Measurements from ENCODE around the gene ALG8.

ALG8 gene

GRCh38 chr11:78110830-78111229 is 28.6 kb downstream of the ALG8 start:
- no peak overlapping the region for H3K4me3 ChIP-seq
- H3K4me1 ChIP-seq = no peaks in the 10 kb centered on the region
- intact Hi-C loops (cut with DNase I; ENCODE audit: low total_unique reads) = no loop called here
- no peak for DNase-seq
- no peak overlapping the region for H3K27ac ChIP-seq
- no peaks in the 10 kb centered on the region for H3K9me3 ChIP-seq
- TF ChIP-seq CTCF (IDR thresholded peaks at IDR 0.05) = no peak
- peaks cover 12 to 50% (median 42%) of the 10 kb centered on the region in 3 donors for H3K36me3 ChIP-seq
- no peaks in the 10 kb centered on the region for H3K27me3 ChIP-seq

GRCh38 chr11:78110351-78110750 is 29.1 kb downstream of the ALG8 start:
- Histone ChIP-seq H3K27me3 (no peaks in the 10 kb centered on the region), H3K4me3 (no peak overlapping the region), H3K36me3 (peaks cover 12 to 50% (median 42%) of the 10 kb centered on the region in 3 donors), H3K9me3 (no peaks in the 10 kb centered on the region), H3K27ac (no peak overlapping the region), H3K4me1 (no peaks in the 10 kb centered on the region)
- DNase-seq = no peak
- intact Hi-C loops (cut with DNase I; ENCODE audit: low total_unique reads) = no loop called here
- TF ChIP-seq CTCF (IDR thresholded peaks at IDR 0.05) = no peak

- H3K36me3 ChIP-seq = peaks cover 12 to 50% (median 42%) of the 10 kb centered on the region in 3 donors
- no peaks in the 10 kb centered on the region for H3K27me3 ChIP-seq
- H3K9me3 ChIP-seq = no peaks in the 10 kb centered on the region
- H3K4me1 ChIP-seq = peaks cover 0 to 2% (median 0%) of the 10 kb centered on the region in 4 donors
- no peak for DNase-seq
- no peak for TF ChIP-seq CTCF (IDR thresholded peaks at IDR 0.05)
- H3K27ac ChIP-seq = no peak overlapping the region
- intact Hi-C loops (cut with DNase I; ENCODE audit: low total_unique reads) = no loop called here
- H3K4me3 ChIP-seq = no peak overlapping the region
Measured at GRCh38 chr11:78109081-78110015, 30.1 kb downstream of the ALG8 start.

- Histone ChIP-seq H3K4me3 (no peak overlapping the region), H3K27ac (no peak overlapping the region), H3K27me3 (no peaks in the 10 kb centered on the region), H3K4me1 (peaks cover 0 to 6% (median 0%) of the 10 kb centered on the region in 4 donors), H3K36me3 (peaks cover 29 to 47% (median 44%) of the 10 kb centered on the region in 3 donors), H3K9me3 (no peaks in the 10 kb centered on the region)
- TF ChIP-seq CTCF (IDR thresholded peaks at IDR 0.05) = no peak
- intact Hi-C loops (cut with DNase I; ENCODE audit: low total_unique reads) = no loop called here
- DNase-seq = no peak
Measured at GRCh38 chr11:78100676-78101472, 38.6 kb downstream of the ALG8 start.

GRCh38 chr11:78100261-78100660 is 39.2 kb downstream of the ALG8 start:
- intact Hi-C loops (cut with DNase I; ENCODE audit: low total_unique reads) = no loop called here
- TF ChIP-seq CTCF (IDR thresholded peaks at IDR 0.05) = no peak
- Histone ChIP-seq H3K27ac (no peak overlapping the region), H3K27me3 (no peaks in the 10 kb centered on the region), H3K36me3 (peaks cover 29 to 47% (median 46%) of the 10 kb centered on the region in 3 donors), H3K4me3 (no peak overlapping the region), H3K4me1 (peaks cover 0 to 6% (median 0%) of the 10 kb centered on the region in 4 donors), H3K9me3 (no peaks in the 10 kb centered on the region)
- no peak for DNase-seq
